NCI-H1417 (cell line): ENCODE measurements around the gene FGFR1OP2.
"Not testable (repeated sequence)": the region's sequence is repeated elsewhere in the genome, so short reads cannot be mapped to it uniquely, and the experiment has no call there.

Experiments
- DNase-seq, 3 experiments: peaks; one replicate each; lab custom pipeline; 2025; lab: John Stamatoyannopoulos, UW

FGFR1OP2 gene

DNA sequence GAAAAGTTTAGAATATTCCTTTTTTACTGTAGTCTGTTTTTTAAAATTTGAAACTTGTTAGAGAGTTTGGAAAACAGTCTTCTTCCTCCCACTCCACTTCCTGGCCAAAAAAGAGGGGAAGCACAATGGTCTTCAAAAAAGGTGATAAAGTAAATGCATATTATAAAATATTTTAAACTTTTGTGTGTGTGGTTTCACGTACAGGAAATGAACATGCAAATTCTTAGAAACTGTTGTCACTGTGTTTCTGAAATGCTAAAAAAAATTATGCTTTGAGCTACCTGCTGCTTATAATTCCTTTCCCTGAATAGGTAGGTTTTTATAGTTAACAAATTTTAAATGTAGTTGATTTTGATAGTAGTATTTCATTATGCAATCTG lies 2.9 kb downstream of the FGFR1OP2 start:
- no peak for DNase-seq

DNA sequence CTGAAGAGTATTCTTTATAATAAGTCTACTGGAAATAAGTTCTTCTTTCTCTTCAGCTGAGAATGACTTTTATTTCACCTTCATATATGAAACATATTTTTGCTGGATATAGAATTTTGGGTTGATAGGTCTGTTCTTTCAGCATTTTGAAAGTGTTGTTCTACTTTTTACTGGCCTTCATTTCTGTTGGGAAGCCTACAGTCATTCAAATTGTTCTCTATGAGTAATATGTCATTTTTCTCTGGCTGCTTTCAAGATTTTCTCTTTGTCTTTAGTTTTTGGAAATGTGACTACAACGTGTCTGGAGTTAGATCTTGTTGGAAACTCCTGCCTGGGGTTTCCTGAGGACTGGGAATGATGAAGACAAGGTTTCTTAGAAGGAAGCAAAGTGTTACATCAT lies 10.0 kb downstream of the FGFR1OP2 start:
- DNase-seq, result no peak

DNA sequence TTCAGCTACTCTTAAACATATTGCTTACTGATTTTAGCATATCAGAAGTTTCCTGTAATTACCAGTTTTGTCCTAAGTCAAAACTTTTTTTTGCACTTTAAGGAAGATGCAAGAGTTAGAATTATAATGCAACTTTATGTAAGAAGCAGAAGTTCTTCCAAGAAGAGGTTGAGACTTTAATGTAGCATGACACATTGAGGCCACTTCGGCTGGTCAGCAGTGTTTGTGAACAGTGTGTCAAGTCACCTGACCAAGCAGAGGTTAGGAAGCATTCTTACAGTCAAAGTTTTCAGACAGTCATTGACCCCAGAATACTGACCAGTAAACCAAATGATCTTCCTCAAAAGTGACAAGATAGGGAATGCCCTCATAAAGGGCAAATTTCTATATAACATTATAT lies 15.2 kb downstream of the FGFR1OP2 start:
- no peak for DNase-seq

DNA sequence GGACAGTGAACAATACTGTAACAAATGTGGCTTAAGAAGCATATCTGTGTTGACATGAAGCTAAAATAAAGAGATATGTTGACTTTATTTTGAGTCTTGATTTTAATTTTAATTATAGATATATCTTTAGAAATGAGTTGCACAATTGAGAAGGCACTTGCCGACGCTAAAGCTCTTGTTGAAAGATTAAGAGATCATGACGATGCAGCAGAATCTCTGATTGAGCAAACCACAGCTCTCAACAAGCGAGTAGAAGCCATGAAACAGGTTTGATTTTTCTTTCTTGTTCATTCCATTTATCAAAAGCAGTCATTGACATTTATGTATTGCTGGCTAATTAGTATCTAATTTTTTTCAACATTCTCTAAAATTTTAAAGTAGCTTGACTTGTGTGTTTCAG lies 15.8 kb downstream of the FGFR1OP2 start:
- DNase-seq, result no peak

DNA sequence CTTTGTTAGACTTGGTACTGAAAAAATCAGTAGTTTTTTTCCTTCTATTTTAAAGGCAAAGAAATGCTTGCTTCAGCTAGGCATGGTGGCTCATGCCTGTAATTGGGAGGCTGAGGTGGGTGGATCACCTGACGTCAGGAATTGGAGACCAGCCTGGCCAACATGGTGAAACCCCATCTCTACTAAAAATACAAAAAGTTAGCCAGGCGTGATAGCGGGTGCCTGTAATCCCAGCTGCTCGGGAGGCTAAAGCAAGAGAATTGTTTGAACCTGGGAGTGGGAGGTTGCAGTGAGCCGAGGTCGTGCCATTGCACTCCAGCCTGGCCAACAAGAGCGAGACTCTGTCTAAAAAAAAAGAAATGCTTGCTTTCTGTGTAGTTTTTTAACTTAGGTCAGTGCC lies 23.1 kb downstream of the FGFR1OP2 start:
- not testable (repeated sequence) for DNase-seq

DNA sequence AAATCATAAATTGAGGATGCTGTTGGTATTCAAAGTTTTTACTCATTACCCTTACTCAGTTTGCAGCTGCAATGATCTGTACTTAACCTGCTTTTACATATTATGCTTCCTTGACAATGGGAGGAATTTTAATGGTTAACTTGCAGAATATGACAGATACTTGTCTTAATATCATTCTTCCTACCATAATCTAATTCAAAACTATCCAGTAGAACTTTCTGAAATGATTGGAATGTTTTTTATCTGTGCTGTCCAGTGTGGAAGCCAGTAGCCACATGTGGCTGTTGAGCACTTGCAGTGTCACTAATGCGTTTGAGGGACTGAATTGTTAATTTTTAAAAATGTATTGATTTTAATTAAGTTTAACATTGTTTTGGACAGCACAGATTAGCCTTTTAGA lies 23.5 kb downstream of the FGFR1OP2 start:
- no peak for DNase-seq

DNA sequence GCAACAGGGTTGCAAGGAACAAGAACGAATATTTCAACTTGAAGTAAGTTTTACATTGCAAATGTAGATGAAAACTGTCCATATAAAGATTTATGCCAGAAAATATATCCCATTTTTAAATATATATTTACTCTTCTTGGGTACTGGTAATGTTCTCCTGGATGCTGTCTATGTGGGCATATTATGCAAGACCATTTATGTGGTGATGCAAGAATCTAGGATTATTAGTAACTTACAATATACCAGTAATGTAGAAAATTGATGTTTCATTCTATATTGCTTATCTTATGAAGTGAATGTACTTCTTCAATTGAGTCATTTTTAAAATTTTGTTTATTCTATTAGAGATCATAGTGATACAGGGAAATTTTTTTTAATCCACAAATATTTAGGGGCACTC lies 25.1 kb downstream of the FGFR1OP2 start:
- DNase-seq, result no peak

DNA sequence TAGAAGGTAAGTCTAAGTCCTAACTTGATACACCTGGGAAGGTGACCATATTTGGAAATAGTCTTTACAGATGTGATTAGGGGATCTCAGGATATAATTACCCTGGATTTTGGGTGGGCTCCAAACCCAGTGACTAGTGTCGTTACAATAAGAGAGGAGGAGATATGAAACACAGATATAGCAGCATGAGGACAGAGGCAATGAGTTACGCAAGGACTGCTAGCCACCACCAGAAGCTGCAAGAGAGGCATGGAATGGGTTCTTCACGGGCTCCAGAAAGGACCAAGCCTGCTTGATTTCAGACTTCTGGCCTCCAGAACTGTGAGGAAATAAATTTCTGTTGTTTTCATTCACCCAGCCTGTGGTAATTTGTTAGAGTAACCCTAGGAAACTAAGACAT lies 28.6 kb downstream of the FGFR1OP2 start:
- DNase-seq, result no peak

DNA sequence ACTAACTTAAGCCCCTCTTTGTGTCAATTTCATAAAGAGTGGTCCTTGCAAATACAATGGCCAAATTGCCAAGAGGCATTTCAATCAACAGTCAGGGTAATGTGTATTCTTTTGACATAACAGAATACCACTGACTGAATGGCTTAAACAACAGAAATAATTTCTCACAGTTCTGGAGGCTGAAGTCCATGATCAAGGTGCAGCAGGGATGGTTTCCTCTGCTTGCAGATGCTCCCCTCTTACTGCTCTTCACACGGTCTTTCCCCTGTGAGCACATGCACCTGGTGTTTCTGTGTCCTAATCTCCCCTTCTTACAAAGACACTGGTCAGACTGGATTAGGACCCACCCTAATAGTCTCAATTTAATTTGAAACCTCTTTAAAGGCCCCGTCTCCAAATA lies 31.9 kb downstream of the FGFR1OP2 start:
- DNase-seq, result no peak

DNA sequence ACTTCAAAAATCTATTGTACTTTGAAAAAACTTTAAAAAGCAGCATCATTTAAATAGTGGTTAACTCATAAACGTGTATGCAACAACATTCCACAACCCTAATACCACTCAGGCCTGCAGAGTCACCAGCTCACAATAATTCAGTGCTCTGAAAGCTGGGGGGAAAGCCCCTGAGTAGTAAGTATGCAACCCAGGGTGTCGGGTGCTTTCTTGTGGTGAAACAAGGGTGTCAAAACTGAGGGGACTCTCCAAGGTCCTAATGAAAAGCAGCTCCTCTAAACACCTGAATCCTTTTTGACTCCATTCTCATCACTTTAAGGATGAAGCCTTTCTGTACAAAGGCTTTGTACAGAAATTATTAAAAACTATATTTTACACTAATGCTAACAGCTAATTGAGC lies 33.7 kb downstream of the FGFR1OP2 start:
- no peak for DNase-seq

DNA sequence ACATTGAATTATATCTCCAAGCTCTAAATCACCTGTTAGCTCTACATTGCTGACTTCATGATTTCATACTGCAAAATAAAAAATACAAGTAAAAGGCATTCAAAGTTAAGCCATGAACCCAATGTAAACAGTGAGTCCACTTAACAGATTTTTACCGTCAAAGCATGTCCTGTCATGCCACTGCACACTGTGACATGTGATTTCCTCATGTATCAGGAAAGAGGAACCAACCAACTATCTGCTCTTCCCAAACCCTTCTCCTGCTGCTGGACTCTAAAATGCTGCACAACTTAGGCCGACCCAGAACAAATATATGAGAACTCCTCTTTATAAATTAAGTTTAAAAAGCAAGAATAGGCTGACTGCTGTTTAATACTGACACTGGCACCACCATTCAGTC lies 38.4 kb downstream of the FGFR1OP2 start:
- no peak for DNase-seq

DNA sequence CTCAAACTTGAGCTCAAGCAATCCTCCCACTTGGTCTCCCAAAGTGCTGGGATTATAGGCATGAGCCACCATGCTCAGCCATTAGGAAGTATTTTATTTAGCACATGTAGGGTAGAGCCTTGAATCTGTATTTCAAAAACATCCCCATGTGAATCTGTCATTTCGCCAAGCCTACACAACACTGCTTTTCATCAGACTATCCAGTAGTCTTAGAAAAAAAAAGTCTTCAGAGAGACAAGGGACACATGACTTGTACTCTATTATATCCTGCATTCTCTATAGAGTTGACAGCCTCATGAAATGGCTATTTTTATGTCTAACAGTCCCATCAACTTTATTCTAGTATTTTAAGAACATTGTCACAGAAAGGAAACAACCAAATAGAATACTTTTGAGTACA lies 40.5 kb downstream of the FGFR1OP2 start:
- no peak for DNase-seq

DNA sequence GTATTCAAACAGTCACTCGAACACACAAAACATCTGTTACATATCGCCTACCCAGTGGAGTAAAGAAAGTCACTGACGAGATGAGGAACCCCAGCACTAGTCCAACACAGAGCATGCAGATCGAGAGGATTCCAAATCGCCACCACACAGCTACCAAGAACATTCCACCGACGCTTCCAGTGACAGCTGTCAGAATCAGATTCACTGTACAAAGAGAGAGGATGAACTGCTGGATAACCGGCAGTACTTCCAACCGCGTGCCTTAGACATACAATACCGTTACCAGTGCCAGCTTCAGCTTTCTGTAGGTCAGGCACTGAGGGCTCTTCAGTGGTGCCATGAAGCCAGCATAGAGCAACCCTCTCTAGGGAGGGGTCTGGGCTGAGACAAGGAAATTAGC lies 41.5 kb downstream of the FGFR1OP2 start:
- no peak for DNase-seq

DNA sequence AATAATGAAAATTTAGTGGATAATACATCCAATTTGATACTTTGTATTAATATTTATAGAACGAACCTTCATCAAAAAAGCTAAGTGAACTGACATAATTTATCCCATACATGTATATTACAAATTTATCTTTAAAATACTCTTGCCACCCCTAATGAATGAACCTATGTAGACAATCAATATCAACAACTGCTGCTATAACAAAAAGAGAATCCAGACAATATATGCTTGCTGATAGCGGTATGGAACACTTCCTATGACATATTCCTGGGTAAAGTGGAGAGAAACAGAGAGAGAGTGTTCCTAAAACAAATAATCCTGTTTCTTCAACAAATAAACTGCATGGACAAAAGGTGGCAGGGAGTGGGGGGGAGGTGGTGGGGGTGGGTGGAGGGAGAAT lies 44.6 kb downstream of the FGFR1OP2 start:
- DNase-seq, result no peak

DNA sequence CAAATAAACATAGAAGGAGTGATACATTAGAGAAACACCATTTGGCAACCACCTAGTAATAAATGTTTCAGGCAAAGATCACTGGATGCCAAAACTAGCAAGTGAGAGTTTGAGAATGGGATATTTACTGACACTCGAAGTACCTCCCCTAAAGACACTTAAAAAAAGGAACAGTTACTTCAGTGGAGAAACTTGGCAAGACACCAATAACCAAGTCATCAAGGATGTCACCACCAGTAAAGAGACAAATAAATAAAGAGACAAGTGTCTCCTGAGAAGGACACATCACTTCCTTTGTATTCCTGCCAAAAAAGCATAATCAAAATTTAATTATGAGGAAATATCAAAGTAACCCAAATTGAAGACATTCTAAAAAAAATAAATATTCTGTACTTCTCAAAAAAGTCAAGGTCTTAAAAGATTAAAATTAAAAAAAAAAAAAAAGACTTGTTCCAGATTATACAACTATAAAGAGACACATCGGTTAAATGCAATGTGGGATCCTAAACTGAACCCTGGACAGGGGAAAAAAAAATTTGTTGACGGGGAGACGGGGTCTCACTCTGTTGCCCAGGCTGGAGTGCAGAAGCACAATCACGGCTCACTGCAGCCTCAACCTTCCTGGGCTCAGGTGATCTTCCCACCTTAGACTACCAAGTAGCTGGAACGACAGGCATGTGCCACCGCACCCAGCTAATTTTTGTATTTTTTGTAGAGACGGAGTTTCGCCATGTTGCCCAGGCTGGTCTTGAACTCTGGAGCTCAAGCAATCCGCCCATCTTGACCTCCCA lies 49.6 kb downstream of the FGFR1OP2 start:
- DNase-seq, result no peak

DNA sequence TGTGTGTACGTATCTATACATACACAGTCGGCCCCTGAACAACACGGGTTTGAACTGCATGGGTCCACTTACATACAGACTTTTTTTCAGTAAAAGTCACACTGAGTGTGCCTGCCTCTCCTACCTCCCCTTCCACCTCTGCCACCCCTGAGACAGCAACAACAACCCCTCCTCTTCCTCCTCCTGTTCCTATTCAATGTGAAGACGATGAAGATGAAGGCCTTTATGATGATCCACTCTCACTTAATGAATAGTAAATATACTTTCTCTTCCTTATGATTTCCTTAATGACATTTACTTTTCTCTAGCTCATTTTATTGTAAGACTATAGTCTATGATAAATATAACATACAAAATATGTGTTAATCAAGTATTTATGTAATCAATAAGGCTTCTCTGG lies 50.4 kb downstream of the FGFR1OP2 start:
- DNase-seq, result no peak

DNA sequence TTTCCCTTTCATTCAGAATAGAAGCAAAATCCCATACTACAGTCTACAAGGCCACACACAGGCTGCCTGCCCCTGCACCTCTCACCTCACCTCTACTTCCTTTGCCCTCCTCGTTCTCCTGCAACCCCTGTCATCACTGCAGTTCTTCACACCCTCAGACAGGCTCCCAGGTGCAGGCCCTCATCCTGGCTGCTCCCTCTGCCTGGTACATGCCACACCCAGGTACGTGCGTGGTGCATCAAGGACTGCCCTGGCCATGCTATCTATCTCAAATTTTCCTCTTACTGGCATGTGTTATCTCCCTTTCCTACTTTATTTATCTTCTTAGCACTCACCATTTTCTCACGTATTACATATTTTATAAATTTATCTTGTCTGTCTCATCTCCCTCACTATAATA lies 51.6 kb downstream of the FGFR1OP2 start:
- no peak for DNase-seq

DNA sequence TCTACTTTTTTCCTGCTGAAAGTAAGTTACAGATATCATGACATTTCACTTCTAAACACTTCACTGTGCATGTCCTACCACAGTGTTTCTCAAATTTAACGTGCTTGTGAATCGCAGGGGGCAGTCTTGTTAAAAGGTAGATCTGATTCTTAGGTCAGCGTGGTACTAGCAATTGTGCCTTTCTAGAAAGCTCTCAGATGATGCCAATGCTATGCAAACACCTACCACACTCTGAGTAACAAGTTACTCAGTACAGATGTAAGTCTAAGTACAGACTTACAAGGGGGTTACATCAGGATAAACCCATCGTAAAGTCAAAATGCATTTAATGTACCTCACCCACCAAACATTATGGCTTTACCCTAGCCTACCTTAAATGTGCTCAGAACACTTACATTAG lies 53.6 kb downstream of the FGFR1OP2 start:
- DNase-seq, result no peak

DNA sequence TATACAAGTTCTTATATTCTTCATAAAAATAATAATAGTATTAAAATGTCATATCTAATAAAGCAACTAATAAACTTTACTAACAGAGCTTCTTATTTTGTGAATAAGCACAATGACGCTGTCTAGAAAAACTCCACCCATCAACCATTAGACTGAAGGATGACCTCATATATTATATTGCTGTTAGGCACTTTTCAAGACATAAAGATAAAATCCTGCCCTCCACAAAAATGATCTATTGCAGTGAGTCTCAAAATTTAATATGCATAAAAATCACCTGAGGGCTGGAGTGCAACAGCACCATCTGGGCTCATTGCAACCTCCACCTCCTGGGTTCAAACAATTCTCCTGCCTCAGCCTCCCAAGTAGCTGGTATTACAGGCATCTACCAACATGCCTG lies 55.8 kb downstream of the FGFR1OP2 start:
- no peak for DNase-seq

DNA sequence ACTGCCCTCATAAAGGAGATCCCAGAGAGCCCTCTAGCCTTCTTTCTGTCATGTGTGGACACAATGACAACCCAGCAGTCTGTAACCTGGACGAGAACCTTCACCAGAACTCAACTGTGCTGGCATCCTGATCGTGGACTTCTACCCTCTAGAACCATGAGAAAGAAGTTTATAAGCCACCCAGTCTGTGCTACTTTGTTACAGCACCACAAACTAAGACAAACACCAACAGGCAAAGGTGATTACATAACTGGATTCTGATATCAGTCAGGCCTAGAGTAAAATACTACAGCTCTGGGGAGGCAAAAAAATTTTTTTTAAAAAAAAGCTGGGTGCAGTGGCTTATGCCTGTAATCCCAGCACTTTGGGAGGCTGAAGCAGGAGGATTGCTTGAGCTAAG lies 57.4 kb downstream of the FGFR1OP2 start:
- DNase-seq, result no peak

DNA sequence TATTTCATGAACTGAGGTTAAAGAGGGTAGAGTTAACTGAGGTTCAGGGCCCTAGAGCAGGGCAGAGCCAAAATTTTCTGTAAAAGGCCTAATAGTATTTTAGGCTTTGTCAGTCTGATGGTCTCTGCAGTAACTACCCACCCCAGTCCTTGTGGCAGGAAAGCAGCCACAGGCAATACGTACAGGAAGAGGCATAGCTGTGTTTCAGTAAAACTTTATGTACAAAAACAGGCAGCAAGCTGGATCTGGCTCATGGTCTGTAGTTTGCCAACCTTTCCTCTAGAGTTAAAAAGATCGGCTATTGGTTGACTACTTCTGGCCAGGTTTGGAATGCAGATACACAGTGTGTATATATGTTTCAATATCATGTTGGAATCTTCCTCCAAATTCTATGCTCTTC lies 58.7 kb downstream of the FGFR1OP2 start:
- DNase-seq, result no peak

DNA sequence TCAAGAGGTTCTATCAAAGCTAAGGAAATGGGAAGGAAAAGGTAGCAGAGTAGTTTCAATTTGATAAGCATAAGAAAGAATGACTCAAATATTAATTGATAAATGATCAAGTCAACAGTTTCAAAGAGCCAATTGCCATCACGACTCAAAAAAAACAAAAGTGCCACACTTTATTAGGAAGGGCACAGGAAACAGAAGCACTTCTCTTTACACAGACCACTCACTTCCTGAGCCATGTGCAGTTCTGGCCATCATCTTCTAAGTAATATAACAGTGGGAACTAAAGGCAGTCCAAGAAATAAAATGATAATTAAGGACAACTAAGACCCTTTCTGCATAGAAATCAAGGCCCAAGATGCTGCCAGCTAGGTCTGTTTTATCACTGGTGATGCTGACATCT lies 62.7 kb downstream of the FGFR1OP2 start:
- DNase-seq, result no peak

DNA sequence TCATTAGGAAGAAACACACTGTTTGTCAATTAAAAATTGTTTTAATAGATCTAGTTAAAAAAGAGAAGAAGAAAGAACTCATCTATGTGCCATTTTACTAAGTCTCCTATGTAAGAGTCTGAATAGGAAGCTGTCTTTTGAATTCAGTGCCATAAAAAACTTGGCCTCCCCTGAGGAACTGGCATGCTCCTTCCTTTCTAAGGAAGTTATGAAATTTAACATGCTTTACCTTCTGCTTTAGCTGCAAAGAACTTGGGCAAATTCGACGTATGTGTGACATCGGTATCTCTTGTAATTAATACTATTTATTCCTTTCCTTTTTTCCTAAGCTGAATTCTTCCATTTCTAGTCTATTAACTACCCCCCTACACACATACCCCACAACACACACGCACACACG lies 63.4 kb downstream of the FGFR1OP2 start:
- DNase-seq, result no peak

DNA sequence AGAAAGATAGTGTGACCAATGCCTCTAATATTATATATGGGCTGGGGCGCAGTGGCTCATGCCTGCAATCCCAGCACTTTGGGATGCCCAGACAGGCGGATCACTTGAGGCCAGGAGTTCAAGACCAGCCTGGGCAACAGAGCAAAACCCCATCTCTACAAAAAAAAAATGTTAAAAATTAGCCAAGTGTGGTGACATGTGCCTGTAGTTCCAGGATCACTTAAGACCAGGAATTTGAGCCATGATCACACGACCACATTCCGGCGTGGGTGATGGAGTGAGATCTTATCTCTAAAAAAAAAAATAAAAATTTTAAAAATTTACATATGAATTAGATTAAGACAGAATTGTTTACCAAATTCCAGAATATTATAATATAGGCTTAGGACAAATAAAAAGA lies 63.9 kb downstream of the FGFR1OP2 start:
- no peak for DNase-seq
